Esophagus muscularis mucosa (tissue), 4 donors: ENCODE measurements around the gene LRP1. TPM values are rescaled to one million over a fixed set of nuclear protein-coding genes. Genes with fewer than 3 reads are reported as not detected.

Experiments used
- DNase-seq: peaks from one replicate; pipeline ENCODE4 v3.0.0-alpha.2; 2017; ENCODE audit errors: extremely low spot score
- H3K27ac ChIP-seq, 4 donors: fragments of 200-600 bp; sonication (generic); replicated peaks in 1 of 4; 1 replicate in 3 of 4; 2 replicates in 1 of 4; pipeline ENCODE4 v1.5.1; 2016 to 2019; ENCODE audit warnings: mild to moderate bottlenecking in 1 of 4
- H3K27me3 ChIP-seq, 4 donors: fragments of 200-600 bp; sonication (generic); one replicate each; pipeline versions ENCODE4 v1.5.1 to v1.6.0; 2016 to 2019
- H3K36me3 ChIP-seq, 4 donors: fragments of 200-600 bp; sonication (generic); one replicate each; pipeline ENCODE4 v1.5.1; 2016 to 2019
- H3K4me1 ChIP-seq, 4 donors: fragments of 200-600 bp; sonication (generic); one replicate each; pipeline ENCODE4 v1.5.1; 2016 to 2019
- H3K4me3 ChIP-seq, 4 donors: fragments of 200-600 bp; sonication (generic); 1 replicate in 2 of 4; 2 replicates in 2 of 4; pipeline ENCODE4 v1.5.1; 2016 to 2019; ENCODE audit warnings: mild to moderate bottlenecking in 4 of 4, moderate library complexity in 1 of 4
- H3K9me3 ChIP-seq, 4 donors: fragments of 200-600 bp; sonication (generic); 1 replicate in 3 of 4; 2 replicates in 1 of 4; pipeline ENCODE4 v1.5.1; 2016 to 2019
- EP300 ChIP-seq: sonication (generic); formaldehyde crosslinking; IDR thresholded peaks from one replicate; pipeline ENCODE4 v1.6.1; 2017; ENCODE audit warnings: antibody characterized with exemption
- POLR2A ChIP-seq: fragments of 450-650 bp; IDR thresholded peaks from one replicate; pipeline ENCODE4 v1.6.1; 2017; ENCODE audit warnings: antibody characterized with exemption, moderate library complexity, mild to moderate bottlenecking, low read depth
- POLR2AphosphoS5 ChIP-seq, 2 donors: sonication (generic); formaldehyde crosslinking; IDR thresholded peaks; one replicate each; pipeline ENCODE4 v1.6.1; 2017; ENCODE audit warnings: antibody characterized with exemption in 2 of 2
- WGBS: methylation state at CpG from one replicate; pipeline ENCODE4 v1.1.5; 2018; 5-methylcytosine and 5-hydroxymethylcytosine counted together
- intact Hi-C: fragments of 100-400 bp; cut with DNase I; formaldehyde crosslinking; loops from one replicate; pipeline ENCODE4 v1.15.1; 2023
- total RNA-seq, 4 donors: library from RNA; depleted of rRNA; stranded (reverse); fragments of >200 nt; gene quantifications; one replicate each; pipeline versions ENCODE4 v1.1.0 to v1.2.1, GENCODE V29; 2016
- TF ChIP-seq, protein P1 (sequence below), 3 experiments: fragments of 200-600 bp in 2 of 3; fragments of 450-650 bp in 1 of 3; sonication (generic) in 2 of 3; IDR thresholded peaks; one replicate each; pipeline ENCODE4 v1.5.1; 2017 to 2019; ENCODE audit warnings: antibody characterized with exemption in 3 of 3, mild to moderate bottlenecking in 2 of 3, moderate library complexity in 1 of 3

The LRP1 gene
- total RNA-seq, 4 donors from 2014 or later: 203 to 338 (median 250) TPM

DNA sequence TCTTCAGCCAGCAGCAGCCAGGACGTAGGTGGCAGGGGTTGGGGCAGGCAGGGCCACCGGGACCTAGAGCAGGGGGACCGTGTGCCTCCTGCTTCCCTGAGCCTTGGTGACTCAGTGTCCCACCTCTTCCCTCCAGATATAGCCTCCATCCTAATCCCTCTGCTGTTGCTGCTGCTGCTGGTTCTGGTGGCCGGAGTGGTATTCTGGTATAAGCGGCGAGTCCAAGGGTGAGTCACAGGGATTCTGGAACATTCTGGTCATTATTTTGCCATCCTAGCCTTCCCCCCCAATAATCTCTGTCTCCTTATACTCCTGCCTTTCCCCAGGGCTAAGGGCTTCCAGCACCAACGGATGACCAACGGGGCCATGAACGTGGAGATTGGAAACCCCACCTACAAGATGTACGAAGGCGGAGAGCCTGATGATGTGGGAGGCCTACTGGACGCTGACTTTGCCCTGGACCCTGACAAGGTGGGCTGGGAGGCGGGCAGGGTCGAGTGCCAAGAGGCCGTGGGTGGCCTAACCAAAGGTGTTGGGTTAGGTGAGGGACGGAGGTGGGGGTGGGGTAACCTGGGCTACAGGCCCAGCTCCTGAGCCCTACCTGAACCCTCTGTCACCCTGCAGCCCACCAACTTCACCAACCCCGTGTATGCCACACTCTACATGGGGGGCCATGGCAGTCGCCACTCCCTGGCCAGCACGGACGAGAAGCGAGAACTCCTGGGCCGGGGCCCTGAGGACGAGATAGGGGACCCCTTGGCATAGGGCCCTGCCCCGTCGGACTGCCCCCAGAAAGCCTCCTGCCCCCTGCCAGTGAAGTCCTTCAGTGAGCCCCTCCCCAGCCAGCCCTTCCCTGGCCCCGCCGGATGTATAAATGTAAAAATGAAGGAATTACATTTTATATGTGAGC lies 83.8 kb downstream of the LRP1 start:
- Histone ChIP-seq H3K9me3 (no peaks in the 10 kb centered on the region), H3K4me3 (no peak overlapping the region), H3K36me3 (peaks cover 9 to 59% (median 47%) of the 10 kb centered on the region in 4 donors), H3K27ac (peak overlapping the region in 1 of 4 donors; percentile 39), H3K4me1 (peaks cover 43 to 53% (median 45%) of the 10 kb centered on the region in 4 donors), H3K27me3 (peaks cover 5 to 34% (median 24%) of the 10 kb centered on the region in 4 donors)
- intact Hi-C loops: no loop called here
- TF ChIP-seq POLR2A: no peak
- TF ChIP-seq, protein P1, sequence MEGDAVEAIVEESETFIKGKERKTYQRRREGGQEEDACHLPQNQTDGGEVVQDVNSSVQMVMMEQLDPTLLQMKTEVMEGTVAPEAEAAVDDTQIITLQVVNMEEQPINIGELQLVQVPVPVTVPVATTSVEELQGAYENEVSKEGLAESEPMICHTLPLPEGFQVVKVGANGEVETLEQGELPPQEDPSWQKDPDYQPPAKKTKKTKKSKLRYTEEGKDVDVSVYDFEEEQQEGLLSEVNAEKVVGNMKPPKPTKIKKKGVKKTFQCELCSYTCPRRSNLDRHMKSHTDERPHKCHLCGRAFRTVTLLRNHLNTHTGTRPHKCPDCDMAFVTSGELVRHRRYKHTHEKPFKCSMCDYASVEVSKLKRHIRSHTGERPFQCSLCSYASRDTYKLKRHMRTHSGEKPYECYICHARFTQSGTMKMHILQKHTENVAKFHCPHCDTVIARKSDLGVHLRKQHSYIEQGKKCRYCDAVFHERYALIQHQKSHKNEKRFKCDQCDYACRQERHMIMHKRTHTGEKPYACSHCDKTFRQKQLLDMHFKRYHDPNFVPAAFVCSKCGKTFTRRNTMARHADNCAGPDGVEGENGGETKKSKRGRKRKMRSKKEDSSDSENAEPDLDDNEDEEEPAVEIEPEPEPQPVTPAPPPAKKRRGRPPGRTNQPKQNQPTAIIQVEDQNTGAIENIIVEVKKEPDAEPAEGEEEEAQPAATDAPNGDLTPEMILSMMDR (IDR thresholded peaks at IDR 0.05): no peak
- TF ChIP-seq POLR2AphosphoS5 (IDR thresholded peaks at IDR 0.05): no peak
- TF ChIP-seq EP300: no peak
- WGBS: 81% methylated on average over 19 of the region's 27 CpGs
- no peak for DNase-seq

DNA sequence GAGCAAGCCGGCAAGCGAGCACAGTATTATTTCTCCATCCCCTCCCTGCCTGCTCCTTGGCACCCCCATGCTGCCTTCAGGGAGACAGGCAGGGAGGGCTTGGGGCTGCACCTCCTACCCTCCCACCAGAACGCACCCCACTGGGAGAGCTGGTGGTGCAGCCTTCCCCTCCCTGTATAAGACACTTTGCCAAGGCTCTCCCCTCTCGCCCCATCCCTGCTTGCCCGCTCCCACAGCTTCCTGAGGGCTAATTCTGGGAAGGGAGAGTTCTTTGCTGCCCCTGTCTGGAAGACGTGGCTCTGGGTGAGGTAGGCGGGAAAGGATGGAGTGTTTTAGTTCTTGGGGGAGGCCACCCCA lies 84.4 kb downstream of the LRP1 start:
- DNase-seq: no peak
- no peaks in the 10 kb centered on the region for H3K9me3 ChIP-seq
- H3K27ac ChIP-seq: peak overlapping the region in 1 of 4 donors; percentile 39
- peaks cover 6 to 53% (median 44%) of the 10 kb centered on the region in 4 donors for H3K36me3 ChIP-seq
- intact Hi-C loops: no loop called here
- H3K4me1 ChIP-seq: peaks cover 49 to 59% (median 52%) of the 10 kb centered on the region in 4 donors
- H3K27me3 ChIP-seq: peaks cover 5 to 40% (median 27%) of the 10 kb centered on the region in 4 donors
- no peak overlapping the region for H3K4me3 ChIP-seq
- WGBS: 83% methylated on average over 6 of the region's 7 CpGs
- no peak for TF ChIP-seq EP300
- no peak for TF ChIP-seq POLR2AphosphoS5 (IDR thresholded peaks at IDR 0.05)
- TF ChIP-seq POLR2A: no peak
- TF ChIP-seq, protein P1 (IDR thresholded peaks at IDR 0.05): no peak

DNA sequence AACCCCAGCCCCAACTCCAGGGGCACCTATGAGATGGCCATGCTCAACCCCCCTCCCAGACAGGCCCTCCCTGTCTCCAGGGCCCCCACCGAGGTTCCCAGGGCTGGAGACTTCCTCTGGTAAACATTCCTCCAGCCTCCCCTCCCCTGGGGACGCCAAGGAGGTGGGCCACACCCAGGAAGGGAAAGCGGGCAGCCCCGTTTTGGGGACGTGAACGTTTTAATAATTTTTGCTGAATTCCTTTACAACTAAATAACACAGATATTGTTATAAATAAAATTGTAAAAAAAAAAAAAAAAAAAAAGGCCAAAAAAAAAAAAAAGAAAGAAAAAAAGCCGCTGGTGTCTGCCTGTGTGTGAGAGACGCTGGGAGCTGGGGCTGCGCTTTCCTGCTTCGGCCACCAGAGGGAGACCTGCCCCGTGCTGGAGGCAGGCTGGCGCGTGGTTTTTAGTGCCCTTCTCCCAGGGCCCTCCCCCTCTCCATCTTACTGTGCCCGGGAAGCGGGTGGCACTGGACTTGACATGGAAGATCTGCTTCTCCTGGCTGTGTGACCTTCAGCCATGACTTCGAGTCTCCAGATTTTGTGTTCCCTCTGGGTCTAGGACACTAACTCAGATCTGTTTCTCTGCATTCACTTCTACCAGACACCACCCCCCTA lies 84.9 kb downstream of the LRP1 start:
- intact Hi-C loops: no loop called here
- H3K27ac ChIP-seq: peak overlapping the region in 1 of 4 donors; percentile 39

DNA sequence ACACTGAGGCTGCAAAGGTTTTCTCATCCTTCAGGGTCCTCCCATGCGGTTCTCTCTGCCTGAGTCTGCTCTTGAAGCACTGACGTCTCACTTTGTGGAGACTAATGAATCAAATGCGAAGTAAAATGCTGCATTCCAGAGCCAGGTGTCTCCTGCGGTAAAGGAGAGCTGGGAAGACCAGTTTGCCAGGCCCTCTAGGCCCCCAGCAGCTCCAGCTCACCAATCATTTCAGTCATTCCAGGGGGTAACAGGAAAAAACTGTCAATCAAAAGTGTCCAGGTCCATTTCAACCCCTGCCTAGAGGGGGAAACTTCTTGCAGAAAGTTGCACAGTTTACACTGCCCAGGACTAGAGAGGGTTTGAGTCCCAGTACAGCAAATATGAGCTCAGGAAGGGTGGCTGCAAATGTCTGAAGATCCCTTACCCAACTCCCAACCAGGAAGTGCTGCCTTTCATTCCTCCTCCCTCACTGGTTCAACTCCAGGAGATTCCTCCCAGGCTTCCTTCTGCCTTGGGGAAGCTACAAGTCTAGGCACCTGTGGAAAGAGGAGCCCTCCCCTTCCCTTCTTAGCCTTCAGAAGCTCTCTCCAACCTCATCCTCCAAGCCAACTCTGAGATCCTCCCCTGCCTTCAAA lies 85.6 kb downstream of the LRP1 start:
- peaks cover 43 to 53% (median 50%) of the 10 kb centered on the region in 4 donors for H3K4me1 ChIP-seq
- intact Hi-C loops: loop anchor here (1.0 kb wide), 1 partner anchor 29 kb away; no protein-coding TSS in a partner anchor

More for the DNA sequence above, 84.9 kb downstream of the LRP1 start:
- TF ChIP-seq POLR2AphosphoS5 (IDR thresholded peaks at IDR 0.05): peak in 1 of 2 donors; percentile 52
- TF ChIP-seq, protein P1 (IDR thresholded peaks at IDR 0.05): peak; percentile 90 to 95 (median 95)
- no peak for TF ChIP-seq EP300
- H3K4me3 ChIP-seq: no peak overlapping the region
- H3K36me3 ChIP-seq: peaks cover 5 to 48% (median 42%) of the 10 kb centered on the region in 4 donors
- peaks cover 5 to 45% (median 31%) of the 10 kb centered on the region in 4 donors for H3K27me3 ChIP-seq
- 8% methylated on average over 16 of the region's 16 CpGs for WGBS
- DNase-seq: peak; percentile 98
- peaks cover 49 to 58% (median 50%) of the 10 kb centered on the region in 4 donors for H3K4me1 ChIP-seq
- H3K9me3 ChIP-seq: no peaks in the 10 kb centered on the region

More for the DNA sequence above, 85.6 kb downstream of the LRP1 start:
- peaks cover 5 to 41% (median 38%) of the 10 kb centered on the region in 4 donors for H3K36me3 ChIP-seq
- peaks cover 5 to 52% (median 38%) of the 10 kb centered on the region in 4 donors for H3K27me3 ChIP-seq
- H3K9me3 ChIP-seq: no peaks in the 10 kb centered on the region
- DNase-seq: no peak
- H3K4me3 ChIP-seq: no peak overlapping the region
- H3K27ac ChIP-seq: no peak overlapping the region
- 56% methylated on average over 4 of the region's 4 CpGs for WGBS
- TF ChIP-seq, protein P1 (IDR thresholded peaks at IDR 0.05): no peak
- TF ChIP-seq POLR2AphosphoS5 (IDR thresholded peaks at IDR 0.05) (no peak), EP300 (no peak), POLR2A (no peak)
